ENCODE results near the gene DHPS. TPM values are rescaled to one million over a fixed set of nuclear protein-coding genes. Genes with fewer than 3 reads are reported as not detected.

Gene DHPS
- total and polyA plus RNA-seq, 2 of the 13 experiments (the other 11 are each of a cell fraction or from before 2014, with no cell fraction given): 43.3 to 84.3 TPM

GRCh38 chr19:12666265-12667048, 15.2 kb downstream of the DHPS start, which contains the start of the genes MAN2B1 and WDR83 (continued):
- TF ChIP-seq SNAI1 (CRISPR knock-in tag; IDR thresholded peaks at IDR 0.05; ENCODE audit: borderline replicate concordance): no peak
- no peak for TF ChIP-seq TIGD3 (CRISPR knock-in tag; IDR thresholded peaks at IDR 0.05; ENCODE audit: borderline replicate concordance)
- no peak for TF ChIP-seq FOXP1 (IDR thresholded peaks at IDR 0.05)
- TF ChIP-seq FOXP1 (CRISPR knock-in tag; IDR thresholded peaks at IDR 0.05): no peak
- TF ChIP-seq ZC3H13 (CRISPR knock-in tag; IDR thresholded peaks at IDR 0.05): no peak
- TF ChIP-seq, protein P1, sequence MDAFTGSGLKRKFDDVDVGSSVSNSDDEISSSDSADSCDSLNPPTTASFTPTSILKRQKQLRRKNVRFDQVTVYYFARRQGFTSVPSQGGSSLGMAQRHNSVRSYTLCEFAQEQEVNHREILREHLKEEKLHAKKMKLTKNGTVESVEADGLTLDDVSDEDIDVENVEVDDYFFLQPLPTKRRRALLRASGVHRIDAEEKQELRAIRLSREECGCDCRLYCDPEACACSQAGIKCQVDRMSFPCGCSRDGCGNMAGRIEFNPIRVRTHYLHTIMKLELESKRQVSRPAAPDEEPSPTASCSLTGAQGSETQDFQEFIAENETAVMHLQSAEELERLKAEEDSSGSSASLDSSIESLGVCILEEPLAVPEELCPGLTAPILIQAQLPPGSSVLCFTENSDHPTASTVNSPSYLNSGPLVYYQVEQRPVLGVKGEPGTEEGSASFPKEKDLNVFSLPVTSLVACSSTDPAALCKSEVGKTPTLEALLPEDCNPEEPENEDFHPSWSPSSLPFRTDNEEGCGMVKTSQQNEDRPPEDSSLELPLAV (CRISPR knock-in tag; conservative IDR thresholded peaks at IDR 0.05; ENCODE audit: low read depth): no peak
- TF ChIP-seq HNF4G (IDR thresholded peaks at IDR 0.05; ENCODE audit: borderline replicate concordance, low read depth, low read length): no peak
- TF ChIP-seq HNF4G (CRISPR knock-in tag; IDR thresholded peaks at IDR 0.05; ENCODE audit: borderline replicate concordance, low read depth): 0 out of 2 replicates have a peak, but pooled peaks have one; percentile 18
- TF ChIP-seq, protein P2, sequence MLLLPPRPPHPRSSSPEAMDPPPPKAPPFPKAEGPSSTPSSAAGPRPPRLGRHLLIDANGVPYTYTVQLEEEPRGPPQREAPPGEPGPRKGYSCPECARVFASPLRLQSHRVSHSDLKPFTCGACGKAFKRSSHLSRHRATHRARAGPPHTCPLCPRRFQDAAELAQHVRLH (CRISPR knock-in tag; IDR thresholded peaks at IDR 0.05; ENCODE audit: borderline replicate concordance, low read depth): peak; percentile 65; the same call in 1 of the 2 replicates
- TF ChIP-seq ZFY (CRISPR knock-in tag; IDR thresholded peaks at IDR 0.05): peak; percentile 81
- TF ChIP-seq MLLT10 (CRISPR knock-in tag; IDR thresholded peaks at IDR 0.05): no peak
- TF ChIP-seq ZNF263 (CRISPR knock-in tag; IDR thresholded peaks at IDR 0.05): 0 out of 2 replicates have a peak, but pooled peaks have one; percentile 23
- 0 out of 2 replicates have a peak, but pooled peaks have one; percentile 41 for TF ChIP-seq ZNF598 (CRISPR knock-in tag; IDR thresholded peaks at IDR 0.05; ENCODE audit: borderline replicate concordance)
